T-helper 1 cell treated with Interleukin-12 subunit alpha and Interleukin-12 subunit beta and Interleukin-4 antibody, amounts not matched to agents 30 μg/mL and 1 μg/mL, for 36 hours (primary cell): ENCODE data around the gene RNF207.

Experiments
- H3K27ac Mint-ChIP-seq: one replicate; pipeline ENCODE4 v1.8.0; 2021; ENCODE audit warnings: mild to moderate bottlenecking, mixed read lengths
- H3K27me3 Mint-ChIP-seq: one replicate; pipeline ENCODE4 v1.8.0; 2021; ENCODE audit warnings: low read depth, mixed read lengths
- H3K36me3 Mint-ChIP-seq: one replicate; pipeline ENCODE4 v1.8.0; 2021; ENCODE audit warnings: low read depth, mixed read lengths
- H3K4me1 Mint-ChIP-seq: one replicate; pipeline ENCODE4 v1.8.0; 2021; ENCODE audit warnings: low read depth, mixed read lengths
- H3K4me3 Mint-ChIP-seq: one replicate; pipeline ENCODE4 v1.8.0; 2021; ENCODE audit warnings: mild to moderate bottlenecking, moderate library complexity, mixed read lengths
- H3K9me3 Mint-ChIP-seq: one replicate; pipeline ENCODE4 v1.8.0; 2021; ENCODE audit warnings: mixed read lengths

The RNF207 gene

DNA sequence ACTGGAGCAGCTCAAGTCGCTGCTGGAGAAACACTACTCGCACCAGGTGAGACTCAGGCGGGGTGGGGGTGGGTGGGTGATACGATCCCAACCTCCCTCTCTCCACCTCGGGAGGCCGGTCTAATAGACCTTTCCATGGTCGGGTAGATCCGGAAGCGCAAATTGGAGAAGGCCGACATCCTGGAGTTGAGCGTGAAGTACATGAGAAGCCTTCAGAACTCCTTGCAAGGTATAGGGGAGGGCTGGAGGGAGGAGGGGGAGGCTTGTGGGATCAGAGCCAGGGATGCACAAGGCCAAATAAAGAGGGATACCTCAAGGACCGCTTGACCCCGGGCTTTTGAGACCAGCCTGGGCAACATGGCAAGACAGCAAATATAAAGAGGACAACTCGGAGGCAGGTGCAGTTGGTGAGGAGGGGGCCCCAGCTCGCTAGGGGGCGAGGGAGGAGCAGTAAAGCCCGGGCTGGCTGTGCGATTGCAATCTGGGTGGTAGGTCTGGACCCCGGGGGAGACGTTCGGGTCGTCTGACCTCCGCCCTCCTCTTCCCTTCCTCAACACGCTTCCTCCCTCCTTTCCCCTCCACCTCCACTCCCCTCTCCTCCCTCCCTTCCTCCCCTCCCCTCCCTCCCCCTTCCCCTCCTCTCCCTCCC lies 38.6 kb downstream of the RNF207 start:
- Mint-ChIP-seq H3K27me3 (peaks cover 65% of the 10 kb centered on the region), H3K4me3 (peak overlapping the region; percentile 26), H3K36me3 (no peaks in the 10 kb centered on the region), H3K9me3 (no peaks in the 10 kb centered on the region), H3K27ac (no peak overlapping the region), H3K4me1 (peaks cover 7% of the 10 kb centered on the region)

DNA sequence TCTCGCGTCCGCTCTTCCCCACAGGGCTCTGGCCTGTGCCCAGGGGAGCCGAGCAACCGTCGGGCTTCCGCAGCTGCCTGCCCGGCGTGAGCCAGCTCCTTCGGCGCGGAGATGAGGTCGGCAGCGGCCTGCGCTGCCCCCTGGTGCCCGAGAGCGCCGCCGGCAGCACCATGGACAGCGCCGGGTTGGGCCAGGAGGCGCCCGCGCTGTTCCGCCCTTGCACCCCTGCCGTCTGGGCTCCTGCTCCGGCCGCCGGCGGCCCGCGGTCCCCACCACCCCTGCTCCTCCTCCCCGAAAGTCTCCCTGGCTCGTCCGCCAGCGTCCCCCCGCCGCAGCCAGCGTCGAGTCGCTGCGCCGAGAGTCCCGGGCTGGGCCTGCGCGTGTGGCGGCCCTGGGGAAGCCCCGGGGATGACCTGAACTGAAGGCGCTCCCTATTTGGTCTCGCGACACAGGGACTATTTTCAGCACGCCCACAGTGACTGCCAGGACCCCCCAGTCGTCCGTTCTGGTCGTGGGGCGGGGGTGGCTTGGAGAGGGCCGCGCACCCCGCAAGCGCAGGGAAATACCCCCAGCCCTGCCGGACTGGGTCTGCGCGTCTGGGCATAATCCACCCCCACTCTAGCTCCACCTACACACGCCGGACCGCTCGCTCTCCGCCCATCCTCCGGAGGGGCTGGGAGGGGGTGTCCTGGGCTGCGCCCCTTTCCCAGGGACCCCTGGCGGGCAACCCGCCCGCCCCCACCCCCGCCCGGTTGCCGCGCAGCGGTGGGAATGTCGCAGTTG lies 39.4 kb downstream of the RNF207 start:
- Mint-ChIP-seq H3K4me3 (no peak overlapping the region), H3K4me1 (peaks cover 7% of the 10 kb centered on the region), H3K9me3 (no peaks in the 10 kb centered on the region), H3K27me3 (peaks cover 63% of the 10 kb centered on the region), H3K36me3 (no peaks in the 10 kb centered on the region), H3K27ac (no peak overlapping the region)

DNA sequence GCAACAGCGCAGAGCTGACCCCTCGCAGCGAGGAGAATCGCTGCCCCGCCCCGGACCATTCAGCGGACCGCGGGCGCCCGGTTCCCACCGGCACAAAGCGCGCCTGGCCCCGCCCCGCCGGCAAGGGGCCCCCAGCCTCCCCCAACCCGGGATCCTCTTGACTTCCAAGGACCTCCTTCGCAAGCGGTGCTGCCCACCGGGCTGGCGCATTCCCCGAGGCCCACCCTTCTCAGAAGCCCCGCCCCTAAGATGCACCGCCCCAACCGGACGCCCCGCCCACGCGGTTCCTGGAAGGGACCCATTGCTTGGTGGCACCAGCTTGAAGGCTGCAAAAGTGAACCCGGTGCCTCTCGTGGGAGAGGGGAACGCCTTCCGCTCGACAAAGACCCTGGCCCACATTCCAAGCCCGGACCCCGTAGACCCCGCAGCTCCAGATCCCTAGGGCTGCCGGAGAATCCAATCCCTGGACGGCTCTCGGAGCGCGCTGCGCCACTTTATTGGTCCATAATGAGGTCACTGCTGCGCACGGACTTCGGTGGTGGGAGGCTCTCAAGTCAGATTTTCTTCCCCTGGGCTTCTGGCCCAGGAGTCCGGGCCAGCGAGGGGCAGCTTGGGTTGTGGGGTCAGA lies 40.1 kb downstream of the RNF207 start:
- Mint-ChIP-seq H3K36me3 (no peaks in the 10 kb centered on the region), H3K4me1 (peaks cover 7% of the 10 kb centered on the region), H3K4me3 (peak overlapping the region; percentile 67), H3K27ac (no peak overlapping the region), H3K9me3 (no peaks in the 10 kb centered on the region), H3K27me3 (peaks cover 65% of the 10 kb centered on the region)

DNA sequence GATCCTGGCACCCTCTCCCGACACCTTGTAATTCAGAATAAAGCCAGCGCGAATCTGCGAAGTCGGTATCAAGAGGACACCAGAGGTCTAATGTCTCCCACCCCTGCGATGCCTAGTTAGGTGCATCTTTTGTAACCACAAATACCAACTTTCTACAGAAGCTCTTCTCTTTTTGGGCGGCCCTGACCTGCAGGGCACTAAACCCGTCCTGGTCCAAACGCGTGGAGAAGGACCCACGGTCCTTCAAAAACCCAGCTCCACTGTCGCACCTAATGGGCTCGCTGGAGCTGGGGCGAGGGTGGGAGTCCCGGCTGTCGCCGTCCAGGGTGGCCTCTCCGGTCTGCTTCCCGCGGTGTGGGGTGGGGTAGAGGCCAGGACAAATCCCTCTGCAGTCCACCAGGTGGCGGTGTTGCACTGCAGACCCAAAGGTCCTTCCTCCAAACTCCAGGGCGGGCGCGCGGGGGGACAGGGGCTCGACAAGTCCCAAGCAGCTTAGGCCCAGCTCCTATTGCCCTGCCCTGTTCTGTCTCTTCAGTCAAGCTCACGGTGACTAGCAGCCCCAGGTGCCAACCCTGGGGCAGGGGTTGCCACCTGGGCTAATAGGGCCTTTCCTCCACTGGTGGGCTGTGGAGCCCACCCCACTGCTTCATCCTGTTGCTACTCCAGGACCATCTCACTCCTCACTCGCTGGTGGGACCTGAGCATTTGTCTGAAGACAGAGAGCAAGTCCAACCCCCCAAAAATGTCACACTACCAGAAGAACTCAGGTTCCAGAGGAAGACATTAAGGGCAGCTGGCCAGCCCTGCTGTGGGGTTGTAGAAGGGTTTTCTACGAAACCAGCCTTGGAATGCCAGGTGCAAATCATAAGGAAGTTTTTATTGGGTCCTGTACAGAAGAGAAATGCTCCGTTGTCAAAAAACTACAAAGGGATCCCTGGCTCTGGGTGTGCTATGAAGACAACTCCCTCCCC lies 40.9 kb downstream of the RNF207 start:
- Mint-ChIP-seq H3K4me3 (peak overlapping the region; percentile 67), H3K4me1 (peaks cover 3% of the 10 kb centered on the region), H3K27me3 (peaks cover 60% of the 10 kb centered on the region), H3K36me3 (no peaks in the 10 kb centered on the region), H3K27ac (peak overlapping the region; percentile 61), H3K9me3 (no peaks in the 10 kb centered on the region)

DNA sequence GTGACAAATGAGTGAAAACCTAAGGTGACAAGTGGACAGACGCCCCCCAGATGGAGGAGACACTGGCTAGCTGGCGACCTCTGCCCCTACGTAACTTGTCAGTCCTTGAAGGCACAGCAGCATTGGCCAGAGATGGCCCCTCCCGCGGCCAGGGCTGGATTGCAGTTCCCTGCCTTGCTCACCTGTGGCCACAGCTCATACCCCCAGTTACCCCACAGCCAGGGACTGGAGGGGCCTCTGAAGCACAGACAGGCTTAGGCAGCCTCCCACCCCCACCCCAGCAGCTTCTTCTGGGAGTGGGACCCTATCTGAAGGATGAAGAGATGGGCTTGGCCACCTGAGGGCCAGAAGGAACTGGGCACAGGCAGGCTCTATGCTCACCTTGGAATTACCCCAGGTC lies 41.7 kb downstream of the RNF207 start:
- Mint-ChIP-seq H3K9me3 (no peaks in the 10 kb centered on the region), H3K4me1 (peaks cover 3% of the 10 kb centered on the region), H3K27ac (no peak overlapping the region), H3K27me3 (peaks cover 63% of the 10 kb centered on the region), H3K4me3 (no peak overlapping the region), H3K36me3 (no peaks in the 10 kb centered on the region)

DNA sequence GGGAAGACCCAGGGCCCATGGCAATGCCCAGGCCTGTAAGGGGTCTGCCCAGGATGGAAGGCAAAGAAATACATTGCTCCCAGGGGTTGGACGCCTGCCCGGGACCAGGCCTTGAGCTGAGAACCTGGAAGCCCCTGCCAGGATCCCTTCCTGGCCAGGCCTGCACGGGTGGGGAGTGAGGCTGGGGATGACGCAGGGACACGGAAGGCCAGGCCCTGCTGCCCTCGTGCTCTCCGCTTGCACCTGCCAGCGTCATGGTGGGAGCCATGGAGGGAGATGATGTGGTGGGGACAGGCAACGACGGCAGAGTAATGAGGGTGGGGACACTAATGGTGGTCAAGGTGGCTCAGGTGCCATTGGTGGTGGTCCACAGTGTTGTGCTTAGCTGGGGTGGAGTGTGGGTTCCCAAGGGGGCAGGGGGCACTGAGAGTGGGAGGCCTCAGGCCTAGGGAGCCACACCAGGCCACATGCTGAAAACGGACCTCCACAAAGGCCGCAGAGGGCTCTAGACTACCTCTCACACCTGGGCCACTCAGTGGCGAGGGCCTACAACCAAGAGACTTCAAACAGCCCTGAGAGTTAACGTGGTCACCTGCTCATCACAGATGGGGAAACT lies 42.4 kb downstream of the RNF207 start:
- H3K36me3 Mint-ChIP-seq = no peaks in the 10 kb centered on the region
- peaks cover 3% of the 10 kb centered on the region for H3K4me1 Mint-ChIP-seq
- no peaks in the 10 kb centered on the region for H3K9me3 Mint-ChIP-seq
- no peak overlapping the region for H3K4me3 Mint-ChIP-seq
- H3K27me3 Mint-ChIP-seq = peaks cover 62% of the 10 kb centered on the region
- no peak overlapping the region for H3K27ac Mint-ChIP-seq

DNA sequence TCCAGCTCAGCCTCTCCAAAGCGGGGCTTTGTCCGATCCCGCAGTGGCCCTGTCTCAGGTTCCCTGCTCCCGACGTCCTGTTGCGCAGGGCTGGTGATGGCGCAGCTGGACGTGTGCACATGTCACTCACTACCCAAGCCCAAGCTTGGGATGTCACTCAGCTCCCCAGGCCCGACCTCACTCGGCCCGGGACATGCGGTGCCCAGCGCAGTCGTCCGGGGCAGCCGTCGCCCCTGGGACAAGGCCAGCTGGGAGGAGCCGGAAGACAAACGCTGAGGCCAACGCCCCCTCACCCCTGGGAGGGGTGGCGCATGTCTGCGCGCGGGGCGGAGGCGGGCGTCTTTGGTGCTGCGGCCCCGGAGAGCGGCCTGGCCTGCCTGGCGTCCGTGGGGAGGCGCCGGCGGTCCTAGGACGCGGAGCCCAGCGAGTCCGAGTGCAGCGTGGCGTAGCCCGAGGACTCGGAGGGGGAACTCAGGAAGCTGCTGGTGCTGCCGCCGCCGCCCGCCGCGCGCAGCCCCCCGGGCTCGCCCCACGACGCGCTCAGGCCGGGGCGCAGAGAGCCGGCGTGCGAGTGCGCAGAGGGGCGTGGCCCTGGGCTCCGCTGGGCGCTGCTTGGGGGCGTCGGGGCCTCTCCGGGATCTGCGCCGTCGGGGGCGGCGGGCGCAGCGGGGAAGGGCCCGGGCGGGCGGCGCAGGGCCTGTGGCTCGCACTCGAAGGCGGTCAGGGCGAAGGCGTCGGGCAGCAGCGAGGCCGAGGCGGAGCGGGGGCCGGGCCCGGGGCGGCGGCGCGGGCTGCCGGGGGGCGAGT lies 43.2 kb downstream of the RNF207 start:
- H3K4me1 Mint-ChIP-seq = peaks cover 3% of the 10 kb centered on the region
- H3K9me3 Mint-ChIP-seq = no peaks in the 10 kb centered on the region
- no peak overlapping the region for H3K27ac Mint-ChIP-seq
- H3K36me3 Mint-ChIP-seq = no peaks in the 10 kb centered on the region
- H3K4me3 Mint-ChIP-seq = no peak overlapping the region
- peaks cover 54% of the 10 kb centered on the region for H3K27me3 Mint-ChIP-seq

DNA sequence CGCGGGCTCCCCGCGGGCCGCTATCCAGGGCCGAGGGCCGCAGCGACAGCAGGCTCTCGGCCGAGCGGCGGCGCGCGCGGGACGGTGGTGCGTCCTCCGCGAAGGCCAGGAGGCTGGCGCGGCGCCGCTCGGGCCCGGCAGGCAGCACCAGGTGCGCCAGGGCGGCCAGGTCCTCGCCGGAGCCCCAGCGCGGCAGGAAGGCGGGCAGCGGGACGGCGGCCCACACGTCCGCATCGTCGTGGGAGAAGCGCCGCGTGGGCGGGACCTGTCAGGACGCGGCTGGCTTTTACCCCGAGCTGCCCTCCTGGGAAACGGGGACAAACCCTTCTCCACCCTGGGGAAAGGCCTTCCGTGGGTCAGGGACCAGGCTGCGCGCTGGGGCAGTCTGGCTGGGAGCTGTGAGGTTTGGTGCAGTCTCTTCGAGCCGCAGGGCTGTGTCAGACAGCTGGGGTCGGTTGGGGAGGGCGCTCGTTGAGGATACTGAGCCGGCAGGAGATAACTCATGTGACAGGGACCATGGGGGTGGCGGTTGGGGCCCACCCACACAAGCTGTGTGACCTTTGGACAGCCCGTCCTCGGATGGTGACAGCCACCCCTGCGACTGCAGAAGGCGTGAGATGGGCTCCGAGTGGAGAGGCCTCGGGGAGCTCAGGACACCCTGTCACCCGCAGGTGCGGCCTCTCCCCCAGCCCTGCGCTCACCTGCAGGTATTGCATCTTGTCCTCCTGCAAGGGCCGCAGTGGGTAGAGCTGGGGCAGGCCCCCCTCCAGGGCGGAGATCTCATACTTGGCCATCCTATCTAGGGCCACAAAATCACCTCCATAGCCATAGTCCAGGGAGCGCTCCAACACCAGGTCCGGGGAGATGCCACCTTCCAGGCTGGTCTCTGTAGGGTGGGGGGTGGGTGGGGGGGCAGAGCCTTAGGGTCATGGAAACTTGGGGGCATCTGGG lies 44.1 kb downstream of the RNF207 start:
- no peaks in the 10 kb centered on the region for H3K9me3 Mint-ChIP-seq
- H3K27ac Mint-ChIP-seq = no peak overlapping the region
- no peak overlapping the region for H3K4me3 Mint-ChIP-seq
- no peaks in the 10 kb centered on the region for H3K36me3 Mint-ChIP-seq
- H3K27me3 Mint-ChIP-seq = peaks cover 48% of the 10 kb centered on the region
- H3K4me1 Mint-ChIP-seq = peaks cover 3% of the 10 kb centered on the region

DNA sequence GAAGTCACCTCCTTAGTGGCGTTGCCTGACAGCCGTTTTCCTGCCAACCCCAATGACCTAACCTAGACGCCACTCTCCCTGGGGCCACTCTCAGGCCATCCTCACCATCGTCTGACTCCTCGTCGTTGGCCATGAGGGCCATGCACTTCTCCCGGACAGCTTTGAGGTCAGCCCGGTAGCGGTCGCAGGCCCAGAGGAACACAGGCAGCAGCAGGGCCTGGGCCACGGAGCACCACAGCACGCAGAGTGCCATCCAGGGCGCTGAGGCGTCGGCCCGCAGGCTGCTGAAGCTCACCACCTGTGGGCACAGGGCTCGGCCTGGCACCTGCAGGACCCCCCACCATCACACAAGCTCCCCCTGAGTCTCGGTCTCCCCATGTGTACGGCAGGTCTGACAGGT lies 45.3 kb downstream of the RNF207 start:
- Mint-ChIP-seq H3K4me3 (no peak overlapping the region), H3K9me3 (no peaks in the 10 kb centered on the region), H3K4me1 (peaks cover 3% of the 10 kb centered on the region), H3K27me3 (peaks cover 47% of the 10 kb centered on the region), H3K27ac (no peak overlapping the region), H3K36me3 (no peaks in the 10 kb centered on the region)

DNA sequence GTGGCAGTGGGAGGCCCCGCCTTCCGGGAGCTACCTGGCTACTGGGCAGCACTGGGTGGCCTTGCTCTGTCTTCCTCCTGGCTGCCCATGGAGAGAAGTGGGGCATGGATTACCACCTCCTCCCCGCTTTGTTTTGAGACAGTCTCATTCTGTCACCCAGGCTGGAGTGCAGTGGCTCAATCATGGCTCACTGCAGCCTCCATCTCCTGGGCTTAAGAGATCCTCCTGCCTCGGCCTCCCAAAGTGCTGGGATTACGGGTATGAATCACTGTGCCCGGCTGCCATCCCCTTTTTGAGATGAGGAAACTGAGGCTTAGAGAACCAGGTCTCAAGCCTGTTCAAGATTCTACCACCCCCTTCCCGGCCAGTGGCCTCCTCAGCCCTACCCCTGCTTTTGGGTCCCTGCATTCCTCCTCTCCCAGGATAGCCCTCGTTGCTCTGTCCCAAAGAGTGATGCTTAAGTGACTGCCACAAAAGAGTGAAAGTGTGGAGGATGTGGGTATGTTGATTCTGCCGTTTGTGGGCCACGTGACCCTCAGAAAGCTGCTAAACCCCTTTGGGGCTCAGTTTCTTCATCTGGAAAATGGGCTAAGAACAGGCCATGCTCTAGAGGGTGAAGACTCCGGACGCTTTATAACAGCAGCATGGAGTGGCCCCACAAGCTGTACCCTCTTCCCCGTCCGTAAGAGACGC lies 45.9 kb downstream of the RNF207 start:
- Mint-ChIP-seq H3K4me1 (no peaks in the 10 kb centered on the region), H3K9me3 (no peaks in the 10 kb centered on the region), H3K27ac (no peak overlapping the region), H3K4me3 (no peak overlapping the region), H3K36me3 (no peaks in the 10 kb centered on the region), H3K27me3 (peaks cover 41% of the 10 kb centered on the region)

DNA sequence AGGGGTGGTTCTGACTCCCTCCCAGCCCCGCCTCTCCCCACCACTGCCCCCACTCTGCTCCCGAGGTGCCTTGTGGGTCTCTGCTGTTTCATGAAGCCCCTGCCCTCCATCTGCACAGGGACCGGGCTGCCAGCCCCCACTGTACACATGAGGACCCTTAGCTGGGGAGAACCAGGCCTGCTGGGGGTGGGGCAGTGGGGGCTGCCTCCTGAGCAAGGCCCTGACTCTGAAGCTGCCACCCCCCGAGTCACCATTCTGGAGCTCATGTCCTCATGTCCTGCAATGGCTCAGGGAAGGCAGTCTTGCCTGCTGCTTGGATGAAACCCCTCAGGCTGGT lies 46.4 kb downstream of the RNF207 start:
- Mint-ChIP-seq H3K36me3 (no peaks in the 10 kb centered on the region), H3K27ac (no peak overlapping the region), H3K4me3 (no peak overlapping the region), H3K4me1 (no peaks in the 10 kb centered on the region), H3K9me3 (no peaks in the 10 kb centered on the region), H3K27me3 (peaks cover 36% of the 10 kb centered on the region)

DNA sequence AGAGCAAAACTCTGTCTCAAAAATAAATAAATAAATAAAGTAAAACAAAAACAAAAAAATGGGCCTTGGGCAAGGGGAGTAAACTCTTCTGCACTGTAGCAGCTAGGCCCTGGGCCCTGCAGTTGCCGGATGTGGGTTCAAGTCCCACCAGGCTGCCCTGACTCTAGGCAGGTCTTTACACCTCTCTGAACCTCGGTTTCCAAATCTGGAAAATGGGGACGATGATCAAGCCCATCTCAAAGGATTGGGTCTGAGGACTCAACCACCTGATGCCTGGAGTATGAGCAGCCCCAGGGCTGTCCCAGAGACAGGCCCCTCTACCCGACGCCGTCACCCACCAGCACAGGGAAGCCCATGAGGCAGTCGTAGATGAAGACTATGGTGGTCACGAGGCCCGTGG lies 47.5 kb downstream of the RNF207 start:
- H3K9me3 Mint-ChIP-seq = no peaks in the 10 kb centered on the region
- no peaks in the 10 kb centered on the region for H3K36me3 Mint-ChIP-seq
- no peak overlapping the region for H3K27ac Mint-ChIP-seq
- peaks cover 30% of the 10 kb centered on the region for H3K27me3 Mint-ChIP-seq
- no peak overlapping the region for H3K4me3 Mint-ChIP-seq
- no peaks in the 10 kb centered on the region for H3K4me1 Mint-ChIP-seq
